GM12878 (cell line): ENCODE measurements around the gene STPG3. TPM values are rescaled to one million over a fixed set of nuclear protein-coding genes. Genes with fewer than 3 reads are reported as not detected.

Experiments
- ATAC-seq: fragments of 200-7000 bp; cut with Tn5 transposase; 3 replicates; pipeline ENCODE4 v1.9.1; 2020; ENCODE audit warnings: mild to moderate bottlenecking, moderate library complexity
- BruUV-seq: library from RNA; stranded (reverse); fragments of 400-500 nt; replicated peaks from 2 replicates; lab custom pipeline; 2021; lab: Mats Ljungman, UMichigan
- CTCF ChIA-PET: fragments of 300-600 bp; sonication (Branson Sonifier 250); formaldehyde crosslinking; extraction: SDS; loops from one replicate; lab custom pipeline; 2021; ENCODE audit warnings: inconsistent platforms; lab: Yijun Ruan, JAX
- POLR2A ChIA-PET: fragments of 350-600 bp; formaldehyde crosslinking; extraction: SDS; loops from one replicate; lab custom pipeline; 2021; ENCODE audit warnings: inconsistent platforms; lab: Charles Lee
- RAD21 ChIA-PET: fragments of 300-600 bp; sonication (Branson Sonifier 250); formaldehyde crosslinking; loops from one replicate; lab custom pipeline; 2023; ENCODE audit warnings: antibody characterized with exemption; ENCODE audit not compliant: unreplicated experiment; lab: Charles Lee
- SMC1A ChIA-PET: fragments of 300-600 bp; sonication (Branson Sonifier 250); formaldehyde crosslinking; loops from one replicate; lab custom pipeline; 2023; ENCODE audit not compliant: unreplicated experiment, uncharacterized antibody; lab: Charles Lee
- DNase-seq: peaks from one replicate; pipeline ENCODE4 v3.0.0-alpha.2; 2011; ENCODE audit warnings: low read depth, low spot score
- FAIRE-seq: peaks from 3 replicates; lab custom pipeline; 2011; peaks lifted over from hg19 to GRCh38; lab: Jason Lieb, UNC
- H2AFZ ChIP-seq: 2 replicates; pipeline ENCODE4 v1.6.0; 2011; ENCODE audit warnings: low read depth, low read length, control low read depth; ENCODE audit not compliant: control insufficient read depth
- H3K27ac ChIP-seq: 2 replicates; pipeline ENCODE4 v1.5.1; 2011; ENCODE audit warnings: control low read depth; ENCODE audit not compliant: control insufficient read depth, insufficient read depth
- H3K27me3 ChIP-seq, 2 experiments: replicated peaks in 1 of 2; 2 replicates each; pipeline versions ENCODE4 v1.6.0 to v1.6.1; 2011; ENCODE audit warnings: low read length in 1 of 2; ENCODE audit not compliant: control insufficient read depth in 2 of 2, insufficient read depth in 2 of 2
- H3K36me3 ChIP-seq, 2 experiments: 2 replicates each; pipeline ENCODE4 v1.5.1; 2011; ENCODE audit warnings: low read length in 1 of 2; ENCODE audit not compliant: control insufficient read depth in 2 of 2, insufficient read depth in 2 of 2
- H3K4me1 ChIP-seq: 2 replicates; pipeline ENCODE4 v1.6.1; 2011; ENCODE audit warnings: mild to moderate bottlenecking, low read length, moderate library complexity, mixed read lengths; ENCODE audit not compliant: control insufficient read depth, insufficient read depth
- H3K4me2 ChIP-seq: 2 replicates; pipeline ENCODE4 v1.6.0; 2011; ENCODE audit warnings: control low read depth; ENCODE audit not compliant: control insufficient read depth, insufficient read depth
- H3K4me3 ChIP-seq: fragments of 200-600 bp; sonication (generic); 2 replicates; pipeline ENCODE4 v1.5.1; 2016
- H3K79me2 ChIP-seq: 2 replicates; pipeline ENCODE4 v1.6.0; 2011; ENCODE audit warnings: low read length; ENCODE audit not compliant: control insufficient read depth, insufficient read depth
- H3K9ac ChIP-seq: 2 replicates; pipeline ENCODE4 v1.8.0; 2011; ENCODE audit warnings: low read length, control low read depth, mixed read lengths; ENCODE audit not compliant: control insufficient read depth, insufficient read depth
- H3K9me3 ChIP-seq: replicated peaks from 3 replicates; pipeline ENCODE4 v1.5.1; 2011; ENCODE audit warnings: mild to moderate bottlenecking, low read length; ENCODE audit not compliant: control insufficient read depth, insufficient read depth
- H4K20me1 ChIP-seq: 2 replicates; pipeline ENCODE4 v1.6.0; 2011; ENCODE audit not compliant: control insufficient read depth, insufficient read depth
- EED ChIP-seq: sonication (generic); IDR thresholded peaks from 2 replicates; pipeline ENCODE4 v1.6.1; 2016; ENCODE audit warnings: antibody characterized with exemption, low read depth
- EZH2 ChIP-seq: IDR thresholded peaks from 2 replicates; pipeline ENCODE4 v1.6.1; 2012; ENCODE audit warnings: low read depth, mild to moderate bottlenecking, control low read depth, inconsistent platforms, low read length, borderline replicate concordance; ENCODE audit not compliant: control insufficient read depth
- GABPA ChIP-seq: IDR thresholded peaks from 2 replicates; pipeline ENCODE4 v1.6.1; 2014; ENCODE audit warnings: antibody characterized with exemption, low read depth, mild to moderate bottlenecking, inconsistent platforms
- GATAD2B ChIP-seq: fragments of 450-650 bp; conservative IDR thresholded peaks from 2 replicates; pipeline ENCODE4 v1.6.1; 2017; ENCODE audit warnings: low read depth, mild to moderate bottlenecking, moderate library complexity
- HSF1 ChIP-seq: fragments of 150-350 bp; IDR thresholded peaks from 2 replicates; pipeline ENCODE4 v1.6.1; 2014; ENCODE audit warnings: mild to moderate bottlenecking, low read depth, low read length
- MXI1 ChIP-seq: fragments of 150-350 bp; IDR thresholded peaks from 2 replicates; pipeline ENCODE4 v1.6.1; 2011; ENCODE audit warnings: low read depth, mild to moderate bottlenecking, inconsistent platforms, low read length, improper control_type of control experiment
- MYC ChIP-seq: IDR thresholded peaks from 2 replicates; pipeline ENCODE4 v1.6.1; 2011; ENCODE audit warnings: mild to moderate bottlenecking, low read length, moderate library complexity, inconsistent platforms; ENCODE audit not compliant: insufficient read depth, insufficient replicate concordance, insufficient read length, severe bottlenecking
- NFYA ChIP-seq: IDR thresholded peaks from 2 replicates; pipeline ENCODE4 v1.6.1; 2011; ENCODE audit warnings: low read depth, mild to moderate bottlenecking, low read length, improper control_type of control experiment, borderline replicate concordance
- NFYB ChIP-seq: IDR thresholded peaks from 2 replicates; pipeline ENCODE4 v1.6.1; 2011; ENCODE audit warnings: low read depth, mild to moderate bottlenecking, low read length, improper control_type of control experiment, moderate library complexity; ENCODE audit not compliant: insufficient read depth
- NRF1 ChIP-seq: conservative IDR thresholded peaks from 2 replicates; pipeline ENCODE4 v1.6.1; 2011; ENCODE audit warnings: mild to moderate bottlenecking, low read depth, low read length, improper control_type of control experiment
- POU2F2 ChIP-seq: IDR thresholded peaks from 3 replicates; pipeline ENCODE4 v1.6.1; 2011; ENCODE audit warnings: low read depth, mild to moderate bottlenecking, low read length, borderline replicate concordance
- SMAD1 ChIP-seq: fragments of 450-650 bp; IDR thresholded peaks from 2 replicates; pipeline ENCODE4 v1.6.1; 2018; ENCODE audit warnings: mild to moderate bottlenecking, low read depth; ENCODE audit not compliant: partially characterized antibody
- SPI1 ChIP-seq: IDR thresholded peaks from 2 replicates; pipeline ENCODE4 v1.6.1; 2011; ENCODE audit warnings: low read depth, mild to moderate bottlenecking, low read length, moderate library complexity, borderline replicate concordance; ENCODE audit not compliant: insufficient read depth
- TBL1XR1 ChIP-seq: IDR thresholded peaks from 2 replicates; pipeline ENCODE4 v1.6.1; 2012; ENCODE audit warnings: low read depth, low read length, improper control_type of control experiment
- YBX1 ChIP-seq: fragments of 450-650 bp; IDR thresholded peaks from 2 replicates; pipeline ENCODE4 v1.6.1; 2016; ENCODE audit warnings: antibody characterized with exemption
- ZBTB33 ChIP-seq: fragments of 450-650 bp; IDR thresholded peaks from 2 replicates; pipeline ENCODE4 v1.6.1; 2017; ENCODE audit warnings: mild to moderate bottlenecking
- ZNF384 ChIP-seq: IDR thresholded peaks from 2 replicates; pipeline ENCODE4 v1.6.1; 2012; ENCODE audit warnings: low read depth, mild to moderate bottlenecking, low read length, improper control_type of control experiment, borderline replicate concordance
- WGBS: methylation state at CpG from one replicate; pipeline ENCODE4 v1.1.6; 2016; ENCODE audit warnings: low lambda C conversion rate; ENCODE audit not compliant: insufficient replicate concordance, insufficient coverage; ENCODE audit errors: missing lambda C conversion rate; 5-methylcytosine and 5-hydroxymethylcytosine counted together
- in situ Hi-C: fragments of 300-500 bp; cut with MboI; formaldehyde crosslinking; loops from 9 replicates; pipeline ENCODE4 v1.14.3; 2018; ENCODE audit warnings: mixed read lengths
- intact Hi-C: fragments of 100-400 bp; cut with micrococcal nuclease; formaldehyde crosslinking; loops from one replicate; pipeline ENCODE4 v1.14.2; 2022; ENCODE audit not compliant: unreplicated experiment
- polyA plus RNA-seq, 11 experiments: library from polyadenylated mRNA; depleted of rRNA in 4 of 11; unstranded in 6 of 11; stranded (reverse) in 5 of 11; fragments of >200 nt; fragmentation: Nextera tagmentation in 4 of 11; fragmentation: Illumina TruSeq in 1 of 11; extraction: Ambion mirVana in 4 of 11; extraction: Trizol in 1 of 11; gene quantifications; 1 replicate in 1 of 11; 2 replicates in 10 of 11; pipeline versions ENCODE4 v1.2.1 to v1.2.3, GENCODE V29; 2011 to 2016; ENCODE audit warnings: inconsistent platforms in 2 of 11, missing spikeins in 2 of 11, low read depth in 1 of 11
- total RNA-seq, 4 experiments: library from RNA; depleted of rRNA in 3 of 4; stranded (reverse); fragments of >200 nt in 3 of 4; fragmentation: Illumina TruSeq in 1 of 4; extraction: Trizol in 1 of 4; gene quantifications; 2 replicates each; pipeline versions ENCODE4 v1.2.1 to v1.2.3, GENCODE V29; 2013 to 2021

The STPG3 gene
- total and polyA plus RNA-seq, 10 of the 15 experiments (the other 5 are each of a cell fraction or from before 2014, with no cell fraction given): not detected

GRCh38 chr9:137256362-137256761 is 5.3 kb downstream of the STPG3 start (continued):
- no peak for TF ChIP-seq MYC
- no peak for TF ChIP-seq SPI1
- no peak for TF ChIP-seq NFYA
- no peak for TF ChIP-seq EZH2
- no peak for TF ChIP-seq NFYB
- TF ChIP-seq SMAD1: no peak
- no peak for TF ChIP-seq ZNF384
- no peak for TF ChIP-seq EED
- no peak for TF ChIP-seq HSF1
- no peak for TF ChIP-seq MXI1

GRCh38 chr9:137256856-137257255 is 5.8 kb downstream of the STPG3 start:
- Histone ChIP-seq H3K79me2 (peaks cover 18% of the 10 kb centered on the region), H3K9ac (no peak overlapping the region), H3K9me3 (no peaks in the 10 kb centered on the region), H3K4me1 (peaks cover 14% of the 10 kb centered on the region), H3K36me3 (peaks cover 2 to 8% of the 10 kb centered on the region in 2 experiments; a peak in 3 of 4 replicates), H4K20me1 (no peaks in the 10 kb centered on the region), H3K4me2 (peak overlapping the region; percentile 81), H3K4me3 (peak overlapping the region; percentile 93; the same call in 1 of the 2 replicates), H3K27me3 (no peaks in the 10 kb centered on the region), H3K27ac (no peak overlapping the region), H2AFZ (no peak overlapping the region)
- in situ Hi-C loops: no loop called here
- TF ChIP-seq POU2F2: no peak
- no peak for TF ChIP-seq TBL1XR1
- no peak for TF ChIP-seq NRF1
- 0 out of 2 replicates have a peak, but pooled peaks have one; percentile 17 for TF ChIP-seq ZBTB33
- TF ChIP-seq GABPA: no peak
- no peak for TF ChIP-seq GATAD2B
- TF ChIP-seq YBX1: no peak
- ChIA-PET RAD21 (interaction anchor here (1.1 to 1.8 kb wide), 3 partner anchors 16 to 20 kb away, joined by 4 to 8 read pairs (median 4); partner anchors contain the start of genes TOR4A and TUBB4B), POLR2A (interaction anchor here (1.0 to 6.2 kb wide), 6 partner anchors 10 to 98 kb away, joined by 3 to 112 read pairs (median 4); partner anchors contain the start of gene TUBB4B), SMC1A (interaction anchor here (0.6 to 1.6 kb wide), 2 partner anchors 16 to 20 kb away, joined by 3 to 5 read pairs; no protein-coding TSS in a partner anchor), CTCF (interaction anchor here (0.9 to 1.6 kb wide), 4 partner anchors 8 to 30 kb away, joined by 3 to 5 read pairs (median 4); no protein-coding TSS in a partner anchor)
- DNase-seq (no peak), FAIRE-seq (no peak), ATAC-seq (no peak)
- 96% methylated on average over 15 of the region's 15 CpGs for WGBS
- intact Hi-C loops: no loop called here
- BruUV-seq: no TSS peak
